ENCODE measurements around the gene ADAM19. TPM values are rescaled to one million over a fixed set of nuclear protein-coding genes. Genes with fewer than 3 reads are reported as not detected.
A peak's percentile ranks its signal among the peaks of the same experiment; 100 is the strongest.

The ADAM19 gene
- total RNA-seq, 2 donors from 2014 or later, result 9.9 to 46.1 TPM

GRCh38 chr5:157538311-157538710, 37.3 kb downstream of the ADAM19 start:
- Histone ChIP-seq H3K9me3 (no peaks in the 10 kb centered on the region), H3K4me1 (ENCODE audit: control insufficient read depth in 1 of 2, low read depth in 2 of 2) (peaks cover 13 to 65% of the 10 kb centered on the region in 2 donors), H3K36me3 (peaks cover 4% of the 10 kb centered on the region), H3K27ac (no peak overlapping the region), H3K27me3 (replicated peaks; ENCODE audit: insufficient read depth) (no peaks in the 10 kb centered on the region), H3K4me3 (no peak overlapping the region)
- no peak for ATAC-seq (ENCODE audit: insufficient number of reproducible peaks, low FRiP score, low read depth)
- no peak for DNase-seq (ENCODE audit: low spot score)
- TF ChIP-seq, protein P1, sequence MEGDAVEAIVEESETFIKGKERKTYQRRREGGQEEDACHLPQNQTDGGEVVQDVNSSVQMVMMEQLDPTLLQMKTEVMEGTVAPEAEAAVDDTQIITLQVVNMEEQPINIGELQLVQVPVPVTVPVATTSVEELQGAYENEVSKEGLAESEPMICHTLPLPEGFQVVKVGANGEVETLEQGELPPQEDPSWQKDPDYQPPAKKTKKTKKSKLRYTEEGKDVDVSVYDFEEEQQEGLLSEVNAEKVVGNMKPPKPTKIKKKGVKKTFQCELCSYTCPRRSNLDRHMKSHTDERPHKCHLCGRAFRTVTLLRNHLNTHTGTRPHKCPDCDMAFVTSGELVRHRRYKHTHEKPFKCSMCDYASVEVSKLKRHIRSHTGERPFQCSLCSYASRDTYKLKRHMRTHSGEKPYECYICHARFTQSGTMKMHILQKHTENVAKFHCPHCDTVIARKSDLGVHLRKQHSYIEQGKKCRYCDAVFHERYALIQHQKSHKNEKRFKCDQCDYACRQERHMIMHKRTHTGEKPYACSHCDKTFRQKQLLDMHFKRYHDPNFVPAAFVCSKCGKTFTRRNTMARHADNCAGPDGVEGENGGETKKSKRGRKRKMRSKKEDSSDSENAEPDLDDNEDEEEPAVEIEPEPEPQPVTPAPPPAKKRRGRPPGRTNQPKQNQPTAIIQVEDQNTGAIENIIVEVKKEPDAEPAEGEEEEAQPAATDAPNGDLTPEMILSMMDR (IDR thresholded peaks at IDR 0.05), result no peak

GRCh38 chr5:157535042-157535865, 40.3 kb downstream of the ADAM19 start:
- H3K4me3 ChIP-seq, result no peak overlapping the region

GRCh38 chr5:157533011-157533481, 42.5 kb downstream of the ADAM19 start:
- Histone ChIP-seq H3K4me3 (no peak overlapping the region), H3K36me3 (peaks cover 4% of the 10 kb centered on the region)
- TF ChIP-seq, protein P1 (IDR thresholded peaks at IDR 0.05), result no peak

More at GRCh38 chr5:157535042-157535865, 40.3 kb downstream of the ADAM19 start:
- Histone ChIP-seq H3K27ac (peak overlapping the region; percentile 43 to 67), H3K4me1 (ENCODE audit: control insufficient read depth in 1 of 2, low read depth in 2 of 2) (peaks cover under 1 to 36% of the 10 kb centered on the region in 2 donors), H3K27me3 (replicated peaks; ENCODE audit: insufficient read depth) (no peaks in the 10 kb centered on the region), H3K36me3 (peaks cover 4% of the 10 kb centered on the region), H3K9me3 (no peaks in the 10 kb centered on the region)
- TF ChIP-seq, protein P1 (IDR thresholded peaks at IDR 0.05), result no peak
- DNase-seq (ENCODE audit: low spot score), result no peak
- ATAC-seq (ENCODE audit: insufficient number of reproducible peaks, low FRiP score, low read depth), result peak; percentile 13

DNA sequence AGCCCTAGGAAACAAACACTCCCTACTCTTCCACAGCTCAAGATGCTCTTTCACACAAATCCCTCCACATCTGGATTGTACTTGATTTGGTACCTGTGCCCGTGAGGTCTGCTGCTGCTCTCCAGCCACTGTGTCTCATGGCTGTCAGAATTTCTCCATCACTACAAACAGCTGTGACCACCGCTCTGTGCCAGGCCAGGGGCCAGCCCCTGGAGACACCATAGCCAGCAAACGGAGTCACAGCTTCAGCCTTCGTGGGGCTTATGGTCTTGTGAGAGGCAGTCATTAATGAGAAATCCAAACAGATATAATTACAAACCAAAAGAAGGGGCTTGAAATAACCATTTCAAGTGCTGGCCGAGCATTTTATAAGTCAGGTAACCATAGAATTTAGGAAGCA, 43.6 kb downstream of the ADAM19 start:
- no peak overlapping the region for H3K4me3 ChIP-seq
- ATAC-seq (ENCODE audit: insufficient number of reproducible peaks, low FRiP score, low read depth) (no peak), DNase-seq (ENCODE audit: low spot score) (no peak)
- H3K27me3 ChIP-seq (replicated peaks; ENCODE audit: insufficient read depth), result no peaks in the 10 kb centered on the region
- no peaks in the 10 kb centered on the region for H3K9me3 ChIP-seq
- no peak overlapping the region for H3K27ac ChIP-seq
- H3K36me3 ChIP-seq, result peaks cover 4% of the 10 kb centered on the region
- TF ChIP-seq, protein P1 (IDR thresholded peaks at IDR 0.05), result no peak
- H3K4me1 ChIP-seq (ENCODE audit: control insufficient read depth in 1 of 2, low read depth in 2 of 2), result peaks cover 0 to 34% of the 10 kb centered on the region in 2 donors

More at GRCh38 chr5:157533011-157533481, 42.5 kb downstream of the ADAM19 start:
- H3K27me3 ChIP-seq (replicated peaks; ENCODE audit: insufficient read depth), result no peaks in the 10 kb centered on the region
- DNase-seq (ENCODE audit: low spot score), result no peak
- H3K9me3 ChIP-seq, result no peaks in the 10 kb centered on the region
- H3K27ac ChIP-seq, result no peak overlapping the region
- H3K4me1 ChIP-seq (ENCODE audit: control insufficient read depth in 1 of 2, low read depth in 2 of 2), result peaks cover 0 to 32% of the 10 kb centered on the region in 2 donors
- ATAC-seq (ENCODE audit: insufficient number of reproducible peaks, low FRiP score, low read depth), result no peak

GRCh38 chr5:157530226-157530972, 45.2 kb downstream of the ADAM19 start:
- no peak overlapping the region for H3K27ac ChIP-seq
- H3K4me3 ChIP-seq, result no peak overlapping the region
- ATAC-seq (ENCODE audit: insufficient number of reproducible peaks, low FRiP score, low read depth) (no peak), DNase-seq (ENCODE audit: low spot score) (no peak)
- TF ChIP-seq, protein P1 (IDR thresholded peaks at IDR 0.05), result no peak
- H3K9me3 ChIP-seq, result no peaks in the 10 kb centered on the region
- no peaks in the 10 kb centered on the region for H3K36me3 ChIP-seq
- no peaks in the 10 kb centered on the region for H3K27me3 ChIP-seq (replicated peaks; ENCODE audit: insufficient read depth)
- peaks cover 0 to 20% of the 10 kb centered on the region in 2 donors for H3K4me1 ChIP-seq (ENCODE audit: control insufficient read depth in 1 of 2, low read depth in 2 of 2)

All from thoracic aorta (tissue), 2 donors.